SKM-1 (cell line): Measurements from ENCODE around the gene MTSS2.

ENCODE experiments used
- DNase-seq: peaks from one replicate; lab custom pipeline; 2025; ENCODE audit not compliant: unreplicated experiment; lab: John Stamatoyannopoulos, UW

MTSS2 gene

GRCh38 chr16:70700101-70701020 lies 14.5 kb upstream of the MTSS2 start:
- DNase-seq, result peak; percentile 55

- DNase-seq, result no peak
These were observed 13.8 kb upstream of the MTSS2 start for GRCh38 chr16:70699696-70700095.

- no peak for DNase-seq
These were observed 13.0 kb upstream of the MTSS2 start for GRCh38 chr16:70698901-70699300.

GRCh38 chr16:70697594-70698170 lies 11.8 kb upstream of the MTSS2 start:
- no peak for DNase-seq

GRCh38 chr16:70696952-70697593 lies 11.2 kb upstream of the MTSS2 start:
- DNase-seq, result peak; percentile 24

GRCh38 chr16:70696355-70696754 lies 10.5 kb upstream of the MTSS2 start:
- no peak for DNase-seq

- no peak for DNase-seq
These were observed 9.6 kb upstream of the MTSS2 start for GRCh38 chr16:70695331-70696070.

GRCh38 chr16:70694868-70695218 lies 9.0 kb upstream of the MTSS2 start:
- no peak for DNase-seq

- DNase-seq, result no peak
These were observed 8.4 kb upstream of the MTSS2 start for GRCh38 chr16:70694088-70694867.

GRCh38 chr16:70692873-70693671 lies 7.2 kb upstream of the MTSS2 start:
- no peak for DNase-seq

- DNase-seq, result no peak
These were observed 6.4 kb upstream of the MTSS2 start for GRCh38 chr16:70692130-70692872.

GRCh38 chr16:70691223-70692129 lies 5.6 kb upstream of the MTSS2 start:
- DNase-seq, result no peak

GRCh38 chr16:70689970-70690891 lies 4.4 kb upstream of the MTSS2 start:
- no peak for DNase-seq

- no peak for DNase-seq
These were observed 3.4 kb upstream of the MTSS2 start for GRCh38 chr16:70689035-70689969.

- no peak for DNase-seq
These were observed 2.4 kb upstream of the MTSS2 start for GRCh38 chr16:70688246-70688742.
